ENCODE results near the gene COL6A5. TPM values are rescaled to one million over a fixed set of nuclear protein-coding genes. Genes with fewer than 3 reads are reported as not detected.

The COL6A5 gene
- total and polyA plus RNA-seq, 4 donors: 0.01 to 0.09 TPM; not detected in 2

DNA sequence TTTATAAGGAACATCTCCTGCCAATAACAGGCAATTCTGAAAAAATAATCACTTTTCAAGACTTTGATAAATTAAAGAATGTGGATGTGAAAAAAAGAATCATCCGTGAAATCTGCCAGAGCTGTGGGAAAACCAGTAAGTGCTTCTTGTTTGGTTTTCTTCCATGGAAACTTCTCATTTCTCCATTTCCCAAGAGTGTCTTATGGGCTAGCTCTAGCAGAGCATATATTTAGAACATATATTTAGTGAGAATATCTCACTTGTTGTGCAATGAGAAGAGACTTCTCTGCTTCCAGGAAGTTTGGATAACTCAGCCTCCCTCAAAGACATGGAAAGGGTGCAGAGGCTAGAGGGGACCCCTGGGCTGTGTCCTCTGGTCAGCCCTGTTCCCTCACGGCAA, 49.9 kb downstream of the COL6A5 start:
- Histone ChIP-seq H3K4me3 (ENCODE audit: low read depth in 1 of 3, low read length in 3 of 3) (no peak overlapping the region), H3K9me3 (ENCODE audit: control insufficient read depth in 4 of 4, low read length in 3 of 4) (no peaks in the 10 kb centered on the region), H3K9ac (ENCODE audit: low read depth in 1 of 2, low read length in 2 of 2) (no peak overlapping the region), H3K36me3 (ENCODE audit: control insufficient read depth in 4 of 4, insufficient read depth in 3 of 4, low read depth in 1 of 4, low read length in 3 of 4) (no peaks in the 10 kb centered on the region), H3K4me1 (ENCODE audit: control insufficient read depth in 4 of 4, insufficient read depth in 4 of 4, low read length in 3 of 4) (no peaks in the 10 kb centered on the region), H3K27ac (ENCODE audit: low read depth in 1 of 2, low read length in 2 of 2) (no peak overlapping the region), H3K27me3 (ENCODE audit: control insufficient read depth in 4 of 4, insufficient read depth in 4 of 4, low read length in 3 of 4) (no peaks in the 10 kb centered on the region)
- WGBS: 61% methylated on average over 2 of the region's 2 CpGs
- DNase-seq (ENCODE audit: low spot score): no peak
- no peak for TF ChIP-seq RXRA (IDR thresholded peaks at IDR 0.05)
- TF ChIP-seq, protein P1, sequence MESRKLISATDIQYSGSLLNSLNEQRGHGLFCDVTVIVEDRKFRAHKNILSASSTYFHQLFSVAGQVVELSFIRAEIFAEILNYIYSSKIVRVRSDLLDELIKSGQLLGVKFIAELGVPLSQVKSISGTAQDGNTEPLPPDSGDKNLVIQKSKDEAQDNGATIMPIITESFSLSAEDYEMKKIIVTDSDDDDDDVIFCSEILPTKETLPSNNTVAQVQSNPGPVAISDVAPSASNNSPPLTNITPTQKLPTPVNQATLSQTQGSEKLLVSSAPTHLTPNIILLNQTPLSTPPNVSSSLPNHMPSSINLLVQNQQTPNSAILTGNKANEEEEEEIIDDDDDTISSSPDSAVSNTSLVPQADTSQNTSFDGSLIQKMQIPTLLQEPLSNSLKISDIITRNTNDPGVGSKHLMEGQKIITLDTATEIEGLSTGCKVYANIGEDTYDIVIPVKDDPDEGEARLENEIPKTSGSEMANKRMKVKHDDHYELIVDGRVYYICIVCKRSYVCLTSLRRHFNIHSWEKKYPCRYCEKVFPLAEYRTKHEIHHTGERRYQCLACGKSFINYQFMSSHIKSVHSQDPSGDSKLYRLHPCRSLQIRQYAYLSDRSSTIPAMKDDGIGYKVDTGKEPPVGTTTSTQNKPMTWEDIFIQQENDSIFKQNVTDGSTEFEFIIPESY (IDR thresholded peaks at IDR 0.05): no peak
- TF ChIP-seq TAF1 (conservative IDR thresholded peaks at IDR 0.05): no peak
- no peak for TF ChIP-seq YY1 (IDR thresholded peaks at IDR 0.05)
- TF ChIP-seq, protein P2, sequence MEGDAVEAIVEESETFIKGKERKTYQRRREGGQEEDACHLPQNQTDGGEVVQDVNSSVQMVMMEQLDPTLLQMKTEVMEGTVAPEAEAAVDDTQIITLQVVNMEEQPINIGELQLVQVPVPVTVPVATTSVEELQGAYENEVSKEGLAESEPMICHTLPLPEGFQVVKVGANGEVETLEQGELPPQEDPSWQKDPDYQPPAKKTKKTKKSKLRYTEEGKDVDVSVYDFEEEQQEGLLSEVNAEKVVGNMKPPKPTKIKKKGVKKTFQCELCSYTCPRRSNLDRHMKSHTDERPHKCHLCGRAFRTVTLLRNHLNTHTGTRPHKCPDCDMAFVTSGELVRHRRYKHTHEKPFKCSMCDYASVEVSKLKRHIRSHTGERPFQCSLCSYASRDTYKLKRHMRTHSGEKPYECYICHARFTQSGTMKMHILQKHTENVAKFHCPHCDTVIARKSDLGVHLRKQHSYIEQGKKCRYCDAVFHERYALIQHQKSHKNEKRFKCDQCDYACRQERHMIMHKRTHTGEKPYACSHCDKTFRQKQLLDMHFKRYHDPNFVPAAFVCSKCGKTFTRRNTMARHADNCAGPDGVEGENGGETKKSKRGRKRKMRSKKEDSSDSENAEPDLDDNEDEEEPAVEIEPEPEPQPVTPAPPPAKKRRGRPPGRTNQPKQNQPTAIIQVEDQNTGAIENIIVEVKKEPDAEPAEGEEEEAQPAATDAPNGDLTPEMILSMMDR (IDR thresholded peaks at IDR 0.05; ENCODE audit: low read depth, low read length, missing input control): no peak
- TF ChIP-seq GABPA (IDR thresholded peaks at IDR 0.05 in 1 of 2, conservative IDR thresholded peaks at IDR 0.05 in 1 of 2): no peak
- TF ChIP-seq, protein P3, sequence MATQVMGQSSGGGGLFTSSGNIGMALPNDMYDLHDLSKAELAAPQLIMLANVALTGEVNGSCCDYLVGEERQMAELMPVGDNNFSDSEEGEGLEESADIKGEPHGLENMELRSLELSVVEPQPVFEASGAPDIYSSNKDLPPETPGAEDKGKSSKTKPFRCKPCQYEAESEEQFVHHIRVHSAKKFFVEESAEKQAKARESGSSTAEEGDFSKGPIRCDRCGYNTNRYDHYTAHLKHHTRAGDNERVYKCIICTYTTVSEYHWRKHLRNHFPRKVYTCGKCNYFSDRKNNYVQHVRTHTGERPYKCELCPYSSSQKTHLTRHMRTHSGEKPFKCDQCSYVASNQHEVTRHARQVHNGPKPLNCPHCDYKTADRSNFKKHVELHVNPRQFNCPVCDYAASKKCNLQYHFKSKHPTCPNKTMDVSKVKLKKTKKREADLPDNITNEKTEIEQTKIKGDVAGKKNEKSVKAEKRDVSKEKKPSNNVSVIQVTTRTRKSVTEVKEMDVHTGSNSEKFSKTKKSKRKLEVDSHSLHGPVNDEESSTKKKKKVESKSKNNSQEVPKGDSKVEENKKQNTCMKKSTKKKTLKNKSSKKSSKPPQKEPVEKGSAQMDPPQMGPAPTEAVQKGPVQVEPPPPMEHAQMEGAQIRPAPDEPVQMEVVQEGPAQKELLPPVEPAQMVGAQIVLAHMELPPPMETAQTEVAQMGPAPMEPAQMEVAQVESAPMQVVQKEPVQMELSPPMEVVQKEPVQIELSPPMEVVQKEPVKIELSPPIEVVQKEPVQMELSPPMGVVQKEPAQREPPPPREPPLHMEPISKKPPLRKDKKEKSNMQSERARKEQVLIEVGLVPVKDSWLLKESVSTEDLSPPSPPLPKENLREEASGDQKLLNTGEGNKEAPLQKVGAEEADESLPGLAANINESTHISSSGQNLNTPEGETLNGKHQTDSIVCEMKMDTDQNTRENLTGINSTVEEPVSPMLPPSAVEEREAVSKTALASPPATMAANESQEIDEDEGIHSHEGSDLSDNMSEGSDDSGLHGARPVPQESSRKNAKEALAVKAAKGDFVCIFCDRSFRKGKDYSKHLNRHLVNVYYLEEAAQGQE (IDR thresholded peaks at IDR 0.05): no peak
- TF ChIP-seq FOXA2 (IDR thresholded peaks at IDR 0.05): no peak

DNA sequence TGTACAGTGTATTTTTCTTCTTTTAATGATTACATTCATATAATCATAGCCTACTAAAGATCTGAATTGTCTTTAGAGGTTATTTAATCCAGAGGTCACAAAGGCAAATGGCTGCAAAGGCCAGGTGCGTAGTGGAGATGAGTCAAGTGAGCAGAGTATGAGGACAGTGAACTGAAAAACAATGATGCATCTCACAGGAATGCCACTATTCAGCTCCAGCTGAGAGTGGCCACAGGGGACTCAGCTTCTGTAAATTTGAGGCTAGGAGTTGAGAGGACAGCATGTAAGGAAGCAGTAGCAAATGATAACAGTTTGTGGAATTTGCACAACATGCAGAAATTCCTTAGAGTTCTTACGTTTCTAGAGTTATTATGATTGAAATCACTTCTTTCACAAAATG, 50.4 kb downstream of the COL6A5 start:
- Histone ChIP-seq H3K36me3 (ENCODE audit: control insufficient read depth in 4 of 4, insufficient read depth in 3 of 4, low read depth in 1 of 4, low read length in 3 of 4) (no peaks in the 10 kb centered on the region), H3K9ac (ENCODE audit: low read depth in 1 of 2, low read length in 2 of 2) (no peak overlapping the region), H3K27ac (ENCODE audit: low read depth in 1 of 2, low read length in 2 of 2) (no peak overlapping the region), H3K9me3 (ENCODE audit: control insufficient read depth in 4 of 4, low read length in 3 of 4) (no peaks in the 10 kb centered on the region), H3K4me3 (ENCODE audit: low read depth in 1 of 3, low read length in 3 of 3) (no peak overlapping the region), H3K27me3 (ENCODE audit: control insufficient read depth in 4 of 4, insufficient read depth in 4 of 4, low read length in 3 of 4) (no peaks in the 10 kb centered on the region), H3K4me1 (ENCODE audit: control insufficient read depth in 4 of 4, insufficient read depth in 4 of 4, low read length in 3 of 4) (no peaks in the 10 kb centered on the region)
- 72% methylated on average over 2 of the region's 2 CpGs for WGBS
- DNase-seq (ENCODE audit: low spot score): no peak
- TF ChIP-seq GABPA (IDR thresholded peaks at IDR 0.05 in 1 of 2, conservative IDR thresholded peaks at IDR 0.05 in 1 of 2): no peak
- no peak for TF ChIP-seq NR2F2 (IDR thresholded peaks at IDR 0.05)
- TF ChIP-seq TAF1 (conservative IDR thresholded peaks at IDR 0.05): no peak
- TF ChIP-seq, protein P1 (IDR thresholded peaks at IDR 0.05): no peak
- no peak for TF ChIP-seq JUND (IDR thresholded peaks at IDR 0.05)
- TF ChIP-seq, protein P3 (IDR thresholded peaks at IDR 0.05): no peak
- TF ChIP-seq FOXA2 (IDR thresholded peaks at IDR 0.05): no peak
- no peak for TF ChIP-seq YY1 (IDR thresholded peaks at IDR 0.05)
- TF ChIP-seq, protein P2 (IDR thresholded peaks at IDR 0.05; ENCODE audit: low read depth, low read length, missing input control): no peak
- TF ChIP-seq HNF4A (conservative IDR thresholded peaks at IDR 0.05): no peak
- TF ChIP-seq ATF3 (IDR thresholded peaks at IDR 0.05): no peak
- TF ChIP-seq FOXA1 (IDR thresholded peaks at IDR 0.05): no peak
- no peak for TF ChIP-seq SP1 (IDR thresholded peaks at IDR 0.05)
- no peak for TF ChIP-seq RAD21 (IDR thresholded peaks at IDR 0.05)
